HEK293 (cell line): Measurements from ENCODE around the gene BBC3.

ENCODE experiments used
- CTCF ChIA-PET: fragments of 350-600 bp; formaldehyde crosslinking; extraction: SDS; loops from one replicate; lab custom pipeline; 2021; ENCODE audit warnings: antibody characterized with exemption; lab: Yijun Ruan, JAX
- POLR2A ChIA-PET: fragments of 300-600 bp; formaldehyde crosslinking; extraction: SDS; loops from one replicate; lab custom pipeline; 2020; ENCODE audit warnings: antibody characterized with exemption, inconsistent platforms; lab: Yijun Ruan, JAX
- H3K27ac ChIP-seq: fragments of 200-500 bp; sonication (Bioruptor generic); 2 replicates; pipeline ENCODE4 v1.5.1; 2014; ENCODE audit warnings: low read depth, low read length, control low read depth, inconsistent platforms; ENCODE audit errors: extremely low read depth
- H3K36me3 ChIP-seq, 2 experiments: fragments of 200-500 bp in 1 of 2; sonication (Bioruptor generic) in 1 of 2; 1 replicate in 1 of 2; 2 replicates in 1 of 2; pipeline ENCODE4 v1.5.1; 2014 to 2017; ENCODE audit warnings: inconsistent platforms in 2 of 2, low read length in 2 of 2; ENCODE audit not compliant: control insufficient read depth in 2 of 2, insufficient read depth in 1 of 2
- H3K4me1 ChIP-seq: fragments of 200-500 bp; sonication (Bioruptor generic); 2 replicates; pipeline ENCODE4 v1.5.1; 2014; ENCODE audit warnings: mild to moderate bottlenecking, low read length, inconsistent platforms; ENCODE audit not compliant: control insufficient read depth, insufficient read depth
- H3K4me3 ChIP-seq: 2 replicates; pipeline ENCODE4 v1.5.1; 2011; ENCODE audit warnings: low read depth, mild to moderate bottlenecking, control low read depth, low read length, moderate library complexity
- H3K9me3 ChIP-seq: fragments of 200-500 bp; sonication (Bioruptor generic); 2 replicates; pipeline ENCODE4 v1.5.1; 2014; ENCODE audit warnings: low read depth, low read length, inconsistent platforms; ENCODE audit not compliant: control insufficient read depth, insufficient read depth
- MYNN ChIP-seq: fragments of 450-650 bp; formaldehyde crosslinking; IDR thresholded peaks from 2 replicates; pipeline ENCODE4 v1.5.1; 2016; ENCODE audit warnings: missing biosample characterization, missing genetic modification characterization, borderline replicate concordance
- PRDM1 ChIP-seq: fragments of 450-650 bp; formaldehyde crosslinking; IDR thresholded peaks from 2 replicates; pipeline ENCODE4; 2016; ENCODE audit warnings: missing biosample characterization, missing genetic modification characterization
- YY1 ChIP-seq: fragments of 450-650 bp; formaldehyde crosslinking; IDR thresholded peaks from 2 replicates; pipeline ENCODE4 v1.5.1; 2018; ENCODE audit warnings: missing biosample characterization, missing genetic modification characterization
- ZBTB1 ChIP-seq: fragments of 450-650 bp; formaldehyde crosslinking; IDR thresholded peaks from 2 replicates; pipeline ENCODE4 v1.5.1; 2016; ENCODE audit warnings: missing biosample characterization, missing genetic modification characterization
- ZBTB44 ChIP-seq: fragments of 450-650 bp; IDR thresholded peaks from 2 replicates; pipeline ENCODE4 v1.5.1; 2018; ENCODE audit warnings: missing biosample characterization, mild to moderate bottlenecking, missing genetic modification characterization
- ZFP3 ChIP-seq: fragments of 450-650 bp; formaldehyde crosslinking; IDR thresholded peaks from 2 replicates; pipeline ENCODE4 v1.5.1; 2016; ENCODE audit warnings: low read depth, missing biosample characterization, missing genetic modification characterization
- ZFP41 ChIP-seq: fragments of 450-650 bp; formaldehyde crosslinking; IDR thresholded peaks from 2 replicates; pipeline ENCODE4 v1.5.1; 2016; ENCODE audit warnings: missing biosample characterization, missing genetic modification characterization, borderline replicate concordance
- ZNF148 ChIP-seq: fragments of 450-650 bp; formaldehyde crosslinking; IDR thresholded peaks from 2 replicates; pipeline ENCODE4 v1.5.0; 2017; ENCODE audit warnings: missing biosample characterization, missing genetic modification characterization, borderline replicate concordance
- ZNF157 ChIP-seq: fragments of 450-650 bp; formaldehyde crosslinking; IDR thresholded peaks from 2 replicates; pipeline ENCODE4 v1.5.1; 2016; ENCODE audit warnings: missing biosample characterization, missing genetic modification characterization
- ZNF555 ChIP-seq: fragments of 450-650 bp; formaldehyde crosslinking; conservative IDR thresholded peaks from 2 replicates; pipeline ENCODE4 v1.5.1; 2017; ENCODE audit warnings: missing biosample characterization, mild to moderate bottlenecking, missing genetic modification characterization, inconsistent platforms
- ZNF560 ChIP-seq: fragments of 450-650 bp; formaldehyde crosslinking; IDR thresholded peaks from 2 replicates; pipeline ENCODE4 v1.5.1; 2017; ENCODE audit warnings: missing biosample characterization, missing genetic modification characterization, borderline replicate concordance
- ZNF561 ChIP-seq: fragments of 450-650 bp; IDR thresholded peaks from 2 replicates; pipeline ENCODE4 v1.5.1; 2018; ENCODE audit warnings: missing biosample characterization, missing genetic modification characterization, borderline replicate concordance
- ZNF692 ChIP-seq: fragments of 450-650 bp; formaldehyde crosslinking; IDR thresholded peaks from 2 replicates; pipeline ENCODE4 v1.5.1; 2016; ENCODE audit warnings: missing biosample characterization, missing genetic modification characterization
- ZNF768 ChIP-seq: fragments of 450-650 bp; formaldehyde crosslinking; IDR thresholded peaks from 2 replicates; pipeline ENCODE4 v1.5.1; 2018; ENCODE audit warnings: missing biosample characterization, mild to moderate bottlenecking, missing genetic modification characterization
- ZSCAN4 ChIP-seq: fragments of 450-650 bp; formaldehyde crosslinking; IDR thresholded peaks from 2 replicates; pipeline ENCODE4 v1.5.1; 2017; ENCODE audit warnings: missing biosample characterization, missing genetic modification characterization

BBC3 gene

GRCh38 chr19:47188507-47189033, 42.4 kb downstream of the BBC3 start:
- H3K27ac ChIP-seq: peak overlapping the region; percentile 52; the same call in 1 of the 2 replicates
- TF ChIP-seq ZBTB44 (tag by site-specific recombination) (no peak), ZSCAN4 (no peak), ZFP41 (tag by site-specific recombination) (no peak), ZNF561 (tag by site-specific recombination) (no peak), ZNF692 (tag by site-specific recombination) (no peak)
- no peaks in the 10 kb centered on the region for H3K9me3 ChIP-seq
- H3K4me1 ChIP-seq: peaks cover 30% of the 10 kb centered on the region
- peaks cover 52 to 54% of the 10 kb centered on the region in 2 experiments for H3K36me3 ChIP-seq
- POLR2A ChIA-PET: interaction anchor here (0.5 to 0.6 kb wide), 2 partner anchors 88 to 1791 kb away, joined by 3 read pairs; no protein-coding TSS in a partner anchor
- no peak overlapping the region for H3K4me3 ChIP-seq
- CTCF ChIA-PET: interaction anchor here (4.1 kb wide), 1 partner anchor 22 kb away, joined by 21 read pairs; no protein-coding TSS in a partner anchor

- TF ChIP-seq ZNF560 (tag by site-specific recombination): no peak
- TF ChIP-seq YY1 (tag by site-specific recombination): no peak
- no peak for TF ChIP-seq ZFP3
- no peak for TF ChIP-seq ZNF157 (tag by site-specific recombination)
- TF ChIP-seq ZNF148 (tag by site-specific recombination): no peak
- no peak for TF ChIP-seq ZBTB1 (tag by site-specific recombination)
- no peak for TF ChIP-seq PRDM1 (tag by site-specific recombination)
- no peak for TF ChIP-seq ZNF555 (tag by site-specific recombination)
- no peak for TF ChIP-seq ZNF768 (tag by site-specific recombination)
- TF ChIP-seq MYNN (tag by site-specific recombination): no peak
- CTCF ChIA-PET: interaction anchor here (1.5 to 4.1 kb wide), 2 partner anchors 11 to 23 kb away, joined by 3 to 21 read pairs; no protein-coding TSS in a partner anchor
- no peak overlapping the region for H3K27ac ChIP-seq
- peaks cover 30% of the 10 kb centered on the region for H3K4me1 ChIP-seq
- POLR2A ChIA-PET: no interaction called here
- H3K36me3 ChIP-seq: peaks cover 59 to 60% of the 10 kb centered on the region in 2 experiments
- no peaks in the 10 kb centered on the region for H3K9me3 ChIP-seq
- H3K4me3 ChIP-seq: no peak overlapping the region
Observed at GRCh38 chr19:47187797-47188196, 43.2 kb downstream of the BBC3 start.
